ENCODE data around the gene TPK1. TPM values are rescaled to one million over a fixed set of nuclear protein-coding genes. Genes with fewer than 3 reads are reported as not detected.

TPK1 gene
- total and polyA plus RNA-seq, 2 of the 13 experiments (the other 11 are each of a cell fraction or from before 2014, with no cell fraction given): 1.0 to 1.2 TPM

DNA sequence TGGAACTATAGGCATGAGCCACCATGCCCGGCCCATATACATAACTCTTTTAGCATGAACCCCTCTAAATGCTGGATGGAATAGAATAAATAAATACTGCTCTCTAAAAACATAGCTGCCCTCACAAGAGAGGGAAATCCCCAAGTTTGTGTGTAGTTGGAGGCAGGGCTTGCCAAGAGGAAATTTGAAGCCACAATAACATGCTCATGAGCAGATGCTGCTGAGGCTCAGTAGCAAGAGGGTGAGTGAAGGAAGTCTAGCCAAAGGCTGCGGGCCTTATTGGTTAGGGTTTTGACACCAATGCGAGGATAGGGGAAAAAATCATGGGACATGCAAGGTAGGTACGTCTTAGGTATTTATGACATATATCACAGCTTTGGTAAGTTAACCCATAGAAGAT is 17.3 kb downstream of the TPK1 start:
- Histone ChIP-seq H3K36me3 (replicated peaks in 1 of 2; ENCODE audit: control insufficient read depth in 1 of 2, insufficient read depth in 2 of 2, low read length in 2 of 2) (no peaks in the 10 kb centered on the region), H3K9ac (ENCODE audit: insufficient read depth, low read depth, low read length) (no peak overlapping the region), H3K79me2 (ENCODE audit: insufficient read depth, low read length) (no peaks in the 10 kb centered on the region), H3K9me3 (ENCODE audit: low read length) (no peaks in the 10 kb centered on the region), H4K20me1 (ENCODE audit: insufficient read depth, low read length) (no peaks in the 10 kb centered on the region), H2AFZ (ENCODE audit: low read length) (no peak overlapping the region), H3K27me3 (ENCODE audit: control insufficient read depth in 1 of 2, insufficient read depth in 2 of 2, low read length in 2 of 2) (no peaks in the 10 kb centered on the region), H3K4me2 (ENCODE audit: low read depth, low read length) (no peak overlapping the region), H3K4me3 (replicated peaks in 1 of 3; ENCODE audit: insufficient read depth in 1 of 3, low read depth in 2 of 3, low read length in 3 of 3) (no peak overlapping the region), H3K4me1 (ENCODE audit: insufficient read depth, low read length) (no peaks in the 10 kb centered on the region), H3K27ac (ENCODE audit: extremely low read length, insufficient read depth, low read length) (no peak overlapping the region)
- FAIRE-seq: no peak
- ATAC-seq: no peak
- intact Hi-C loops (cut with micrococcal nuclease; ENCODE audit: unreplicated experiment): no loop called here
- no peak for DNase-seq (ENCODE audit: low spot score)
- POLR2A ChIA-PET: no interaction called here
- WGBS (ENCODE audit: low lambda C conversion rate): 19% methylated on average over 4 of the region's 4 CpGs
- TF ChIP-seq MAFF (IDR thresholded peaks at IDR 0.05; ENCODE audit: low read depth, low read length): no peak
- TF ChIP-seq CHD2 (IDR thresholded peaks at IDR 0.05; ENCODE audit: low read depth, low read length): no peak
- TF ChIP-seq PAWR (CRISPR knock-in tag; IDR thresholded peaks at IDR 0.05; ENCODE audit: borderline replicate concordance): no peak
- TF ChIP-seq RCOR2 (CRISPR knock-in tag; IDR thresholded peaks at IDR 0.05): no peak
- TF ChIP-seq MAFG (CRISPR knock-in tag; IDR thresholded peaks at IDR 0.05): no peak
- no peak for TF ChIP-seq SMARCE1 (IDR thresholded peaks at IDR 0.05; ENCODE audit: borderline replicate concordance)
- TF ChIP-seq ZNF572 (CRISPR knock-in tag; IDR thresholded peaks at IDR 0.05): no peak
- TF ChIP-seq, protein P1, sequence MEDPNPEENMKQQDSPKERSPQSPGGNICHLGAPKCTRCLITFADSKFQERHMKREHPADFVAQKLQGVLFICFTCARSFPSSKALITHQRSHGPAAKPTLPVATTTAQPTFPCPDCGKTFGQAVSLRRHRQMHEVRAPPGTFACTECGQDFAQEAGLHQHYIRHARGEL (CRISPR knock-in tag; IDR thresholded peaks at IDR 0.05): no peak
- no TSS peak for BruUV-seq (replicated peaks)
- CTCF ChIA-PET (ENCODE audit: low intra/inter-chr PET ratio, low total read pairs): no interaction called here
- in situ Hi-C loops (cut with HindIII; ENCODE audit: extremely low pct_ligation_motif_present, low pct_unique_long_range_greater_than_20kb): no loop called here

DNA sequence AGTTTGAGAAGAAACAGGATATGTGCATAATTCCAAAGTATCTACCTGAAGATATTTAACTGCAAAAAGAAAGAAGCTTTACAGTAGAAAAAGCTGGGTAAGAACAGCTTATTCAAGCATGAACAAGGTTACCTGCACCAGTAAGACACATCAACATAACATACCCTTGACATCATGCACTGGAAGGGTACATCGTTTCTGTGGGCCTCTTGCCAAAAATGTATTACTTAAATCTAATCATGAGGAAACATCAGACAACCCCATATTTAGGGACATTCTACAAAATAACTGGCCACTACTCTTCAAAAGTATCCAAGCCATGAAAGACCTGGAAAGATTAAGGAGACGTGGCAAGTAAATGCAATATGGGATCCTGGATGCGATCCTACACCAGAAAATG is 18.9 kb downstream of the TPK1 start:
- H4K20me1 ChIP-seq (ENCODE audit: insufficient read depth, low read length): no peaks in the 10 kb centered on the region
- no peaks in the 10 kb centered on the region for H3K79me2 ChIP-seq (ENCODE audit: insufficient read depth, low read length)
- DNase-seq (ENCODE audit: low spot score) (no peak), ATAC-seq (no peak), FAIRE-seq (no peak)
- no peaks in the 10 kb centered on the region for H3K27me3 ChIP-seq (ENCODE audit: control insufficient read depth in 1 of 2, insufficient read depth in 2 of 2, low read length in 2 of 2)
- no peaks in the 10 kb centered on the region for H3K9me3 ChIP-seq (ENCODE audit: low read length)
- WGBS (ENCODE audit: low lambda C conversion rate): 44% methylated on average over 3 of the region's 3 CpGs
- BruUV-seq (replicated peaks): no TSS peak
- CTCF ChIA-PET (ENCODE audit: low intra/inter-chr PET ratio, low total read pairs): no interaction called here
- no peaks in the 10 kb centered on the region for H3K4me1 ChIP-seq (ENCODE audit: insufficient read depth, low read length)
- no peak overlapping the region for H3K9ac ChIP-seq (ENCODE audit: insufficient read depth, low read depth, low read length)
- H3K36me3 ChIP-seq (replicated peaks in 1 of 2; ENCODE audit: control insufficient read depth in 1 of 2, insufficient read depth in 2 of 2, low read length in 2 of 2): no peaks in the 10 kb centered on the region
- POLR2A ChIA-PET: no interaction called here
- in situ Hi-C loops (cut with HindIII; ENCODE audit: extremely low pct_ligation_motif_present, low pct_unique_long_range_greater_than_20kb): no loop called here
- H2AFZ ChIP-seq (ENCODE audit: low read length): no peak overlapping the region
- H3K4me2 ChIP-seq (ENCODE audit: low read depth, low read length): no peak overlapping the region
- intact Hi-C loops (cut with micrococcal nuclease; ENCODE audit: unreplicated experiment): no loop called here
- no peak overlapping the region for H3K4me3 ChIP-seq (replicated peaks in 1 of 3; ENCODE audit: insufficient read depth in 1 of 3, low read depth in 2 of 3, low read length in 3 of 3)
- H3K27ac ChIP-seq (ENCODE audit: extremely low read length, insufficient read depth, low read length): no peak overlapping the region
- TF ChIP-seq REXO4 (CRISPR knock-in tag; IDR thresholded peaks at IDR 0.05; ENCODE audit: borderline replicate concordance) (no peak), XBP1 (CRISPR knock-in tag; IDR thresholded peaks at IDR 0.05) (no peak), KLF15 (CRISPR knock-in tag; IDR thresholded peaks at IDR 0.05; ENCODE audit: borderline replicate concordance) (no peak), ZNF276 (CRISPR knock-in tag; IDR thresholded peaks at IDR 0.05; ENCODE audit: low read depth) (no peak), ZNF264 (CRISPR knock-in tag; IDR thresholded peaks at IDR 0.05) (no peak)
- TF ChIP-seq, protein P2, sequence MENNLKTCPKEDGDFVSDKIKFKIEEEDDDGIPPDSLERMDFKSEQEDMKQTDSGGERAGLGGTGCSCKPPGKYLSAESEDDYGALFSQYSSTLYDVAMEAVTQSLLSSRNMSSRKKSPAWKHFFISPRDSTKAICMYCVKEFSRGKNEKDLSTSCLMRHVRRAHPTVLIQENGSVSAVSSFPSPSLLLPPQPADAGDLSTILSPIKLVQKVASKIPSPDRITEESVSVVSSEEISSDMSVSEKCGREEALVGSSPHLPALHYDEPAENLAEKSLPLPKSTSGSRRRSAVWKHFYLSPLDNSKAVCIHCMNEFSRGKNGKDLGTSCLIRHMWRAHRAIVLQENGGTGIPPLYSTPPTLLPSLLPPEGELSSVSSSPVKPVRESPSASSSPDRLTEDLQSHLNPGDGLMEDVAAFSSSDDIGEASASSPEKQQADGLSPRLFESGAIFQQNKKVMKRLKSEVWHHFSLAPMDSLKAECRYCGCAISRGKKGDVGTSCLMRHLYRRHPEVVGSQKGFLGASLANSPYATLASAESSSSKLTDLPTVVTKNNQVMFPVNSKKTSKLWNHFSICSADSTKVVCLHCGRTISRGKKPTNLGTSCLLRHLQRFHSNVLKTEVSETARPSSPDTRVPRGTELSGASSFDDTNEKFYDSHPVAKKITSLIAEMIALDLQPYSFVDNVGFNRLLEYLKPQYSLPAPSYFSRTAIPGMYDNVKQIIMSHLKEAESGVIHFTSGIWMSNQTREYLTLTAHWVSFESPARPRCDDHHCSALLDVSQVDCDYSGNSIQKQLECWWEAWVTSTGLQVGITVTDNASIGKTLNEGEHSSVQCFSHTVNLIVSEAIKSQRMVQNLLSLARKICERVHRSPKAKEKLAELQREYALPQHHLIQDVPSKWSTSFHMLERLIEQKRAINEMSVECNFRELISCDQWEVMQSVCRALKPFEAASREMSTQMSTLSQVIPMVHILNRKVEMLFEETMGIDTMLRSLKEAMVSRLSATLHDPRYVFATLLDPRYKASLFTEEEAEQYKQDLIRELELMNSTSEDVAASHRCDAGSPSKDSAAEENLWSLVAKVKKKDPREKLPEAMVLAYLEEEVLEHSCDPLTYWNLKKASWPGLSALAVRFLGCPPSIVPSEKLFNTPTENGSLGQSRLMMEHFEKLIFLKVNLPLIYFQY (CRISPR knock-in tag; IDR thresholded peaks at IDR 0.05; ENCODE audit: borderline replicate concordance): no peak

Measured in HepG2 (cell line).